CD4-positive, alpha-beta T cell treated with Interleukin-6 for 4 hours (primary cell): ENCODE results near the gene SCYL2.

Experiments
- DNase-seq: peaks from one replicate; pipeline ENCODE4 v3.0.0-alpha.2; 2020; ENCODE audit warnings: mixed read lengths

Gene SCYL2

GRCh38 chr12:100381379-100381778 is 114.4 kb downstream of the SCYL2 start:
- DNase-seq = no peak

GRCh38 chr12:100382338-100382737 is 115.4 kb downstream of the SCYL2 start:
- no peak for DNase-seq

GRCh38 chr12:100383586-100384558 is 116.9 kb downstream of the SCYL2 start:
- DNase-seq = no peak

- DNase-seq = no peak
These were observed 117.6 kb downstream of the SCYL2 start for GRCh38 chr12:100384559-100384935.

- no peak for DNase-seq
These were observed 121.4 kb downstream of the SCYL2 start for GRCh38 chr12:100388382-100388781.
